A549 (cell line): ENCODE measurements around the gene TUT7. TPM values are rescaled to one million over a fixed set of nuclear protein-coding genes. Genes with fewer than 3 reads are reported as not detected.

Experiments
- ATAC-seq, 2 experiments: fragments of 200-7000 bp in 1 of 2; fragments of >200 bp in 1 of 2; cut with Nextera tagmentation in 1 of 2; cut with Tn5 transposase in 1 of 2; 3 replicates each; pipeline versions ENCODE4 v1.8.0 to v1.9.1; 2018 to 2020; ENCODE audit warnings: mild to moderate bottlenecking in 1 of 2, moderate library complexity in 1 of 2
- CTCF ChIA-PET: fragments of 300-600 bp; sonication (Branson Sonifier 250); formaldehyde crosslinking; extraction: SDS; loops from one replicate; lab custom pipeline; 2021; ENCODE audit warnings: antibody characterized with exemption, inconsistent platforms; lab: Yijun Ruan, JAX
- POLR2A ChIA-PET: fragments of 350-600 bp; formaldehyde crosslinking; extraction: SDS; loops from one replicate; lab custom pipeline; 2021; ENCODE audit warnings: antibody characterized with exemption, inconsistent platforms; lab: Yijun Ruan, JAX
- DNase-seq, 2 experiments: peaks; one replicate each; pipeline versions ENCODE4 v3.0.0 to v3.0.0-alpha.2; 2011 to 2016; ENCODE audit warnings: low read depth in 1 of 2, low spot score in 1 of 2
- FAIRE-seq: peaks from 2 replicates; lab custom pipeline; 2011; peaks lifted over from hg19 to GRCh38; lab: Jason Lieb, UNC
- H3K27ac ChIP-seq, 2 experiments: fragments of >200 bp; sonication (Bioruptor Twin); formaldehyde crosslinking; 3 replicates each; pipeline ENCODE4 v1.5.1; 2016 to 2017
- H3K4me1 ChIP-seq: fragments of >200 bp; sonication (Bioruptor Twin); formaldehyde crosslinking; 3 replicates; pipeline ENCODE4 v1.6.1; 2016
- H3K4me2 ChIP-seq: fragments of >200 bp; sonication (Bioruptor Twin); formaldehyde crosslinking; 3 replicates; pipeline ENCODE4 v1.6.1; 2016
- H3K4me3 ChIP-seq: fragments of >200 bp; sonication (Bioruptor Twin); formaldehyde crosslinking; 3 replicates; pipeline ENCODE4 v1.5.1; 2016
- H3K9me3 ChIP-seq: fragments of >200 bp; sonication (Bioruptor Twin); formaldehyde crosslinking; 3 replicates; pipeline ENCODE4 v1.6.1; 2016
- CBX8 ChIP-seq: fragments of 200-600 bp; sonication (generic); IDR thresholded peaks from 2 replicates; pipeline ENCODE4 v1.6.1; 2016
- CEBPB ChIP-seq, 2 experiments: fragments of >200 bp in 1 of 2; sonication (Bioruptor Twin) in 1 of 2; formaldehyde crosslinking in 1 of 2; IDR thresholded peaks; 2 replicates each; pipeline ENCODE4 v1.6.1; 2012 to 2016
- CHD4 ChIP-seq: fragments of 200-600 bp; sonication (generic); IDR thresholded peaks from 2 replicates; pipeline ENCODE4 v1.6.1; 2016; ENCODE audit warnings: antibody characterized with exemption, mild to moderate bottlenecking, borderline replicate concordance
- EHMT2 ChIP-seq: fragments of 200-600 bp; sonication (generic); IDR thresholded peaks from 2 replicates; pipeline ENCODE4 v1.6.1; 2016; ENCODE audit warnings: antibody characterized with exemption, low read depth, mild to moderate bottlenecking, moderate library complexity
- EP300 ChIP-seq, 2 experiments: fragments of >200 bp; sonication (Bioruptor Twin); formaldehyde crosslinking; IDR thresholded peaks; 2 replicates in 1 of 2; 3 replicates in 1 of 2; pipeline ENCODE4 v1.6.1; 2016 to 2017
- ESRRA ChIP-seq: fragments of 150-350 bp; IDR thresholded peaks from 2 replicates; pipeline ENCODE4 v1.6.1; 2014; ENCODE audit warnings: mild to moderate bottlenecking, low read length, borderline replicate concordance
- FOSL2 ChIP-seq, 2 experiments: fragments of 450-650 bp in 1 of 2; fragments of >200 bp in 1 of 2; sonication (Bioruptor Twin) in 1 of 2; formaldehyde crosslinking; IDR thresholded peaks; 2 replicates each; pipeline versions ENCODE4 v1.5.0 to v1.6.1; 2016 to 2020; ENCODE audit warnings: mild to moderate bottlenecking in 1 of 2, moderate library complexity in 1 of 2
- GATA3 ChIP-seq: IDR thresholded peaks from 2 replicates; pipeline ENCODE4 v1.6.1; 2012; ENCODE audit warnings: borderline replicate concordance
- HEYL ChIP-seq: fragments of 250-450 bp; sonication (Bioruptor Pico); IDR thresholded peaks from 2 replicates; pipeline ENCODE4 v1.8.0; 2021; ENCODE audit warnings: mild to moderate bottlenecking, moderate library complexity
- KDM5A ChIP-seq: fragments of 200-600 bp; sonication (generic); IDR thresholded peaks from 2 replicates; pipeline ENCODE4 v1.6.1; 2016; ENCODE audit warnings: antibody characterized with exemption, mild to moderate bottlenecking
- NPAS2 ChIP-seq: fragments of 250-450 bp; sonication (Bioruptor Pico); IDR thresholded peaks from 2 replicates; pipeline ENCODE4 v1.8.0; 2022; ENCODE audit warnings: mild to moderate bottlenecking, moderate library complexity, borderline replicate concordance
- POLR2A ChIP-seq: IDR thresholded peaks from 2 replicates; pipeline ENCODE4 v1.6.1; 2012; ENCODE audit warnings: mild to moderate bottlenecking, low read length
- RAD21 ChIP-seq, 2 experiments: fragments of >200 bp in 1 of 2; sonication (Bioruptor Twin) in 1 of 2; formaldehyde crosslinking in 1 of 2; IDR thresholded peaks in 1 of 2; conservative IDR thresholded peaks in 1 of 2; 2 replicates in 1 of 2; 3 replicates in 1 of 2; pipeline ENCODE4 v1.6.1; 2012 to 2018; ENCODE audit warnings: inconsistent platforms in 1 of 2
- RARB ChIP-seq: fragments of 250-450 bp; sonication (Bioruptor Pico); IDR thresholded peaks from 2 replicates; pipeline ENCODE4 v1.8.0; 2021; ENCODE audit warnings: mild to moderate bottlenecking, moderate library complexity
- RNF2 ChIP-seq: fragments of 200-600 bp; sonication (generic); IDR thresholded peaks from 2 replicates; pipeline ENCODE4 v1.6.1; 2016; ENCODE audit warnings: low read depth, mild to moderate bottlenecking, antibody characterized with exemption, moderate library complexity, borderline replicate concordance
- SMC3 ChIP-seq: fragments of >200 bp; sonication (Bioruptor Twin); formaldehyde crosslinking; IDR thresholded peaks from 3 replicates; pipeline ENCODE4 v1.6.1; 2018; ENCODE audit warnings: inconsistent platforms
- SREBF2 ChIP-seq: fragments of 450-650 bp; IDR thresholded peaks from 2 replicates; pipeline ENCODE4 v1.6.1; 2014; ENCODE audit warnings: mild to moderate bottlenecking, moderate library complexity
- TP53 ChIP-seq: fragments of 250-450 bp; sonication (Bioruptor Pico); IDR thresholded peaks from 2 replicates; pipeline ENCODE4 v1.5.0; 2021; ENCODE audit warnings: mild to moderate bottlenecking, moderate library complexity
- USF2 ChIP-seq: fragments of 450-650 bp; IDR thresholded peaks from 2 replicates; pipeline ENCODE4 v1.6.1; 2014; ENCODE audit warnings: antibody characterized with exemption
- ZC3H11A ChIP-seq: fragments of 450-650 bp; IDR thresholded peaks from 2 replicates; pipeline ENCODE4 v1.6.1; 2014; ENCODE audit warnings: antibody characterized with exemption, mild to moderate bottlenecking
- ZSCAN20 ChIP-seq: fragments of 250-450 bp; sonication (Bioruptor Pico); IDR thresholded peaks from 2 replicates; pipeline ENCODE4 v1.8.0; 2022; ENCODE audit warnings: mild to moderate bottlenecking, moderate library complexity
- WGBS: methylation state at CpG from one replicate; pipeline ENCODE4 v1.1.6; 2017; ENCODE audit errors: missing lambda C conversion rate; 5-methylcytosine and 5-hydroxymethylcytosine counted together
- polyA plus RNA-seq, 4 experiments: library from polyadenylated mRNA; depleted of rRNA in 3 of 4; stranded (reverse); fragments of >200 nt; fragmentation: RNase III in 1 of 4; extraction: RNeasy Plus Mini Kit Qiagen cat#74134 plus additional on column Dnase treatment in 1 of 4; gene quantifications; 2 replicates in 3 of 4; 3 replicates in 1 of 4; pipeline ENCODE4 v1.2.3, GENCODE V29; 2011 to 2017
- TF ChIP-seq, protein P1 (sequence below): IDR thresholded peaks from 2 replicates; pipeline ENCODE4 v1.6.1; 2012
- TF ChIP-seq, protein P2 (sequence below): fragments of >200 bp; sonication (Bioruptor Twin); formaldehyde crosslinking; IDR thresholded peaks from 3 replicates; pipeline ENCODE4 v1.5.1; 2016

Gene TUT7
- polyA plus RNA-seq, 2 of the 4 experiments (the other 2 are of a cell fraction), result 12.1 to 27.0 TPM

DNA sequence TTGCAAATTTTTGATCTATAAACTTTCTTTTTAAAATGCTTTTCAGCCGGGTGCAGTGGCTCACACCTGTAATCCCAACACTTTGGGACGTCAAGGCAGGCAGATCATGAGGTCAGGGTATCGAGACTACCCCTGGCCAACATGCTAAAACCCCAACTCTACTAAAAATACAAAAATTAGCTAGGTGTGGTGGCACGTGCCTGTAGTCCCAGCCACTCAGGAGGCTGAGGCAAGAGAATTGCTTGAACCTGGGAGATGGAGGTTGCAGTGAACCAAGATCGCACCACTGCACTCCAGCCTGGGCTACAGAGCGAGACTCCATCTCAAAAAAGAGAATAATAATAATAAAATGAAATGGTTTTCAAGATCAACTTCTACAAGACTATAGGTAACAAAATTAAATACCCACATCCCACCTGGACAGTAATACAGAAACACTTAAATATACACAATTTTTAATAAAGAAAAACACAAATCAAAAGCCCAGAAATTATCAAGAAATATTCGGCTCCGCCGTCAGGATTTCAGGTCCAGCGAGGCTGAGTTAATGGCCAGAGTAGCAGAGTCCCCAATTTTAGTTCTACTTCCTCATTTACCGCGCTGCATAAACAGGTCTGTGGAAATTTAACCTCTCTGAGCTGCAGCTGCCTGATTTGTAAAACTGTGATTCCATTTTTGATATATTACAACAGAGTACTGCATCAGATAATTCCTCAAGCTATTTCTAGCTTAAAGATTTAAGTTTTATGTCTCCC is 4.0 kb downstream of the TUT7 start:
- 93% methylated on average over 12 of the region's 12 CpGs for WGBS
- DNase-seq (no peak), ATAC-seq (no peak), FAIRE-seq (no peak)
- no peak overlapping the region for H3K4me3 ChIP-seq
- POLR2A ChIA-PET, result no interaction called here
- TF ChIP-seq, protein P1, sequence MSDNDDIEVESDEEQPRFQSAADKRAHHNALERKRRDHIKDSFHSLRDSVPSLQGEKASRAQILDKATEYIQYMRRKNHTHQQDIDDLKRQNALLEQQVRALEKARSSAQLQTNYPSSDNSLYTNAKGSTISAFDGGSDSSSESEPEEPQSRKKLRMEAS, result no peak
- TF ChIP-seq CBX8, result no peak
- no peak for TF ChIP-seq NPAS2 (CRISPR knock-in tag)
- TF ChIP-seq SREBF2, result no peak
- TF ChIP-seq CHD4, result no peak
- no peak for TF ChIP-seq RNF2
- peaks cover 44% of the 10 kb centered on the region for H3K4me1 ChIP-seq
- H3K27ac ChIP-seq, result no peak overlapping the region
- H3K4me2 ChIP-seq, result no peak overlapping the region
- no peaks in the 10 kb centered on the region for H3K9me3 ChIP-seq
- CTCF ChIA-PET, result interaction anchor here (0.7 to 2.2 kb wide), 3 partner anchors 9 to 111 kb away, joined by 3 to 9 read pairs (median 5); no protein-coding TSS in a partner anchor

GRCh38 chr9:86349271-86349670 is 4.9 kb downstream of the TUT7 start:
- no peak overlapping the region for H3K27ac ChIP-seq
- H3K4me2 ChIP-seq, result no peak overlapping the region
- 75% methylated on average over 3 of the region's 3 CpGs for WGBS
- TF ChIP-seq ZSCAN20 (CRISPR knock-in tag) (no peak), FOSL2 (IDR thresholded peaks at IDR 0.05) (no peak), FOSL2 (CRISPR knock-in tag; IDR thresholded peaks at IDR 0.05) (no peak), KDM5A (no peak), ESRRA (no peak), EHMT2 (no peak), POLR2A (no peak), EP300 (IDR thresholded peaks at IDR 0.05) (no peak), USF2 (no peak), SREBF2 (no peak), TP53 (CRISPR knock-in tag) (no peak), HEYL (no peak), RARB (CRISPR knock-in tag) (no peak), CEBPB (IDR thresholded peaks at IDR 0.05) (no peak), RAD21 (conservative IDR thresholded peaks at IDR 0.05 in 1 of 2, IDR thresholded peaks at IDR 0.05 in 1 of 2) (no peak), ZC3H11A (no peak)
- TF ChIP-seq, protein P1, result no peak
- TF ChIP-seq, protein P2, sequence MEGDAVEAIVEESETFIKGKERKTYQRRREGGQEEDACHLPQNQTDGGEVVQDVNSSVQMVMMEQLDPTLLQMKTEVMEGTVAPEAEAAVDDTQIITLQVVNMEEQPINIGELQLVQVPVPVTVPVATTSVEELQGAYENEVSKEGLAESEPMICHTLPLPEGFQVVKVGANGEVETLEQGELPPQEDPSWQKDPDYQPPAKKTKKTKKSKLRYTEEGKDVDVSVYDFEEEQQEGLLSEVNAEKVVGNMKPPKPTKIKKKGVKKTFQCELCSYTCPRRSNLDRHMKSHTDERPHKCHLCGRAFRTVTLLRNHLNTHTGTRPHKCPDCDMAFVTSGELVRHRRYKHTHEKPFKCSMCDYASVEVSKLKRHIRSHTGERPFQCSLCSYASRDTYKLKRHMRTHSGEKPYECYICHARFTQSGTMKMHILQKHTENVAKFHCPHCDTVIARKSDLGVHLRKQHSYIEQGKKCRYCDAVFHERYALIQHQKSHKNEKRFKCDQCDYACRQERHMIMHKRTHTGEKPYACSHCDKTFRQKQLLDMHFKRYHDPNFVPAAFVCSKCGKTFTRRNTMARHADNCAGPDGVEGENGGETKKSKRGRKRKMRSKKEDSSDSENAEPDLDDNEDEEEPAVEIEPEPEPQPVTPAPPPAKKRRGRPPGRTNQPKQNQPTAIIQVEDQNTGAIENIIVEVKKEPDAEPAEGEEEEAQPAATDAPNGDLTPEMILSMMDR, result no peak
- TF ChIP-seq, all 56 proteins: peak for 0
- CTCF ChIA-PET, result interaction anchor here (2.2 kb wide), 1 partner anchor 8 kb away, joined by 9 read pairs; no protein-coding TSS in a partner anchor
- DNase-seq, result no peak
- no peak for FAIRE-seq
- H3K9me3 ChIP-seq, result no peaks in the 10 kb centered on the region
- POLR2A ChIA-PET, result no interaction called here
- ATAC-seq, result no peak
- H3K4me3 ChIP-seq, result no peak overlapping the region
- peaks cover 44% of the 10 kb centered on the region for H3K4me1 ChIP-seq

DNA sequence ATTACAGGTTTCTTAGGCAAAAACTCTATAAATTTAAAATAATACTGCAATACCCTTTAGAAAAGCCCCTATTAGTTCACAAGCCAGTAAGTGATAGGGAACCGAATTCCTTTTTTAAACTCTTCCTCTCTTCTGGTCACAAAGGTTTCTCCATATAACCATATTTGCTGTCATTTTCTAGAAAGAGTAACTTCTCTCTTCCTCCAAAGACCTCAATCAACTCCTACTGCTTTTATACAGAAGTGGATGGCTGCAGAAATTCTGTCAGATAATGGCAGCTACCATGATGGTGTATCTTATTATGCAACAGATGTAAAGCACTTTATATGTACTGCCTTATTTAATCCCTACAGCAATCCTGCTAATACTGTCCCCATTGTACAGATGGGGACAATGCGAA is 6.2 kb downstream of the TUT7 start:
- WGBS, result 47% methylated on average over 2 of the region's 2 CpGs
- TF ChIP-seq RAD21 (conservative IDR thresholded peaks at IDR 0.05 in 1 of 2, IDR thresholded peaks at IDR 0.05 in 1 of 2) (no peak), GATA3 (no peak), ZC3H11A (no peak), SMC3 (no peak), CBX8 (no peak)
- TF ChIP-seq, protein P2, result no peak
- TF ChIP-seq, all 56 proteins: peak for 0
- Histone ChIP-seq H3K27ac (peak overlapping the region; percentile 3 to 8; a peak in 4 of 6 replicates), H3K9me3 (no peaks in the 10 kb centered on the region), H3K4me3 (no peak overlapping the region), H3K4me2 (peak overlapping the region; percentile 0; the same call in 1 of the 3 replicates), H3K4me1 (peaks cover 42% of the 10 kb centered on the region)
- ATAC-seq (no peak; a peak in 1 of 6 replicates), DNase-seq (no peak), FAIRE-seq (no peak)
- POLR2A ChIA-PET, result no interaction called here
- CTCF ChIA-PET, result no interaction called here
